RWPE2 (cell line): ENCODE data around the gene ASB18.

Source experiments
- ATAC-seq: fragments of 200-7000 bp; cut with Tn5 transposase; 3 replicates; pipeline ENCODE4 v1.9.1; 2021; ENCODE audit warnings: low read depth
- DNase-seq: peaks from one replicate; pipeline ENCODE4 v3.0.0-alpha.2; 2020; ENCODE audit warnings: low spot score
- H3K27ac ChIP-seq: fragments of 450-650 bp; 2 replicates; pipeline ENCODE4 v1.5.1; 2017; ENCODE audit warnings: mild to moderate bottlenecking; ENCODE audit not compliant: poor library complexity, severe bottlenecking
- H3K27me3 ChIP-seq: fragments of 250-450 bp; sonication (Bioruptor Pico); 2 replicates; pipeline ENCODE4 v1.5.1; 2021; ENCODE audit warnings: mild to moderate bottlenecking, moderate library complexity; ENCODE audit not compliant: insufficient read depth, poor library complexity, severe bottlenecking
- H3K36me3 ChIP-seq: fragments of 250-450 bp; sonication (Bioruptor Pico); 2 replicates; pipeline ENCODE4 v1.5.1; 2020; ENCODE audit warnings: low read depth, mild to moderate bottlenecking, moderate library complexity
- H3K4me1 ChIP-seq: fragments of 250-450 bp; sonication (Bioruptor Pico); 2 replicates; pipeline ENCODE4 v1.5.1; 2021; ENCODE audit warnings: mild to moderate bottlenecking, moderate library complexity; ENCODE audit not compliant: insufficient read depth, poor library complexity, severe bottlenecking
- H3K4me3 ChIP-seq: fragments of 250-450 bp; sonication (Bioruptor Pico); 2 replicates; pipeline ENCODE4 v1.5.1; 2021; ENCODE audit warnings: mild to moderate bottlenecking, moderate library complexity; ENCODE audit not compliant: severe bottlenecking
- H3K9me3 ChIP-seq: fragments of 250-450 bp; sonication (Bioruptor Pico); 2 replicates; pipeline ENCODE4 v1.5.1; 2021; ENCODE audit warnings: mild to moderate bottlenecking, moderate library complexity; ENCODE audit not compliant: severe bottlenecking
- CTCF ChIP-seq: fragments of 450-650 bp; IDR thresholded peaks from one replicate; pipeline ENCODE4 v1.5.1; 2017; ENCODE audit warnings: mild to moderate bottlenecking, moderate library complexity; ENCODE audit not compliant: poor library complexity, severe bottlenecking

Gene ASB18

GRCh38 chr2:236170590-236171165 lies 93.5 kb downstream of the ASB18 start:
- Histone ChIP-seq H3K4me1 (no peaks in the 10 kb centered on the region), H3K4me3 (no peak overlapping the region), H3K27me3 (peaks cover 83% of the 10 kb centered on the region), H3K9me3 (no peaks in the 10 kb centered on the region), H3K36me3 (no peaks in the 10 kb centered on the region), H3K27ac (no peak overlapping the region)
- no peak for DNase-seq
- TF ChIP-seq CTCF = no peak
- ATAC-seq = no peak

GRCh38 chr2:236169741-236170589 lies 94.2 kb downstream of the ASB18 start:
- DNase-seq (no peak), ATAC-seq (no peak)
- Histone ChIP-seq H3K9me3 (no peaks in the 10 kb centered on the region), H3K4me3 (no peak overlapping the region), H3K36me3 (no peaks in the 10 kb centered on the region), H3K27me3 (peaks cover 89% of the 10 kb centered on the region), H3K27ac (no peak overlapping the region), H3K4me1 (no peaks in the 10 kb centered on the region)
- no peak for TF ChIP-seq CTCF

- Histone ChIP-seq H3K4me1 (no peaks in the 10 kb centered on the region), H3K27me3 (peaks cover 89% of the 10 kb centered on the region), H3K4me3 (no peak overlapping the region), H3K36me3 (no peaks in the 10 kb centered on the region), H3K9me3 (no peaks in the 10 kb centered on the region), H3K27ac (no peak overlapping the region)
- no peak for DNase-seq
- ATAC-seq = no peak
- TF ChIP-seq CTCF = no peak
These were observed 95.0 kb downstream of the ASB18 start for GRCh38 chr2:236169151-236169721.

DNA sequence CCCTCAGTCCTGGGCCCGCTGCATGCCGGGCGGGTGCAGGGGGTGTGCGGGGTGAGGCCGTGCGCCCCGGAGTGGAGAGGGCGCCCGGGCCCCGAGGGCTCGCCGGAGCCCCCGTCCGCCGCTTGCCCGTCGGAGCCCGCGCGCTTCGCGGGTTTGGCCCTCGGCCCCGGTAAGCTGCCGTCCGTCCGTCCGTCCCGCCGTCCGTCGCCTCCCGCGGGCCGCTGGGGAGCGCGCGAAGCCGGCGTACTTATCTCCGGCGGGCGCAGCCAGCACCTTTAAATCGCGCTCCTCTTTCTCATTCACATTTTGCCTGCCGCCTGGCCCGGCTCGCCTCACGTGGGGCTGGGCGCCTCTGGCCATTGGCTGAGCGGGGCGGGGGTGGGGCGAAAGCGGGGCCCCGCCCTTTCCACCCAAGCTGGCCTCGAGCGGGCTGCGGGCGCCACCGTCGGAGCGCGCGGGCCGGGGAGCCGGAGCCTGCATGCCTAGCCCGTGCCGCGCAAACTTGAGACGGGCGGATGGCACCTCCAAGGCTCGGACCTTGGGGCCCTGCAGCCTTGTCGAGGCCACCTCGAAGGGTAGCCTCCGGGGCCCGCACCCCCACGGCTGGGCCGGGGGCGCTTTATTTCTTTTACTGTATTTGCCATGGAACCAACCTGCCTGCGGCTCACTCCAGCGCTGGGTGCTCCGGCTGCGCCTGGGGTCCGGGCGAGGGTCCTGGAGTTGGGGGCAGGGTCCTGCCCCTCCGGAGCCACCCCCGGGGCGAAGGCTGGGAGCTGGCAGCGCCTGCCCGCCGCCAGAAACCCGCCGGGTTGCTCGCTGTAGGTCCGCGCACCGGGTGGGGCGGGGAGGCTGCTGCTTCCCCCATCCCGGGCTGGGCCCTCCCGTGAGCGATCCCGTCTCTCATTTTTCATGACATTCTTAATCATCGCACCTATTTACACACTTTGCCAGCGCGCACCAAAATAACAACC lies 95.8 kb downstream of the ASB18 start, which contains the start of gene GBX2:
Gene GBX2, minus strand, starts transcription at position 277 of the 971 bp plus-strand sequence. CDS start 415 bp downstream, outside the sequence.
- no peak for TF ChIP-seq CTCF
- H3K36me3 ChIP-seq = no peaks in the 10 kb centered on the region
- H3K4me3 ChIP-seq = peak within 1 kb of the TSS; percentile 39
- no peaks in the 10 kb centered on the region for H3K4me1 ChIP-seq
- peak; percentile 76 for DNase-seq
- peak; percentile 76 for ATAC-seq
- no peaks in the 10 kb centered on the region for H3K9me3 ChIP-seq
- peaks cover 85% of the 10 kb centered on the region for H3K27me3 ChIP-seq
- H3K27ac ChIP-seq = no peak within 1 kb of the TSS
